ENCODE results near the gene TRHDE. TPM values are rescaled to one million over a fixed set of nuclear protein-coding genes. Genes with fewer than 3 reads are reported as not detected.

The TRHDE gene
- total and polyA plus RNA-seq, 2 of the 13 experiments (the other 11 are each of a cell fraction or from before 2014, with no cell fraction given) = not detected

DNA sequence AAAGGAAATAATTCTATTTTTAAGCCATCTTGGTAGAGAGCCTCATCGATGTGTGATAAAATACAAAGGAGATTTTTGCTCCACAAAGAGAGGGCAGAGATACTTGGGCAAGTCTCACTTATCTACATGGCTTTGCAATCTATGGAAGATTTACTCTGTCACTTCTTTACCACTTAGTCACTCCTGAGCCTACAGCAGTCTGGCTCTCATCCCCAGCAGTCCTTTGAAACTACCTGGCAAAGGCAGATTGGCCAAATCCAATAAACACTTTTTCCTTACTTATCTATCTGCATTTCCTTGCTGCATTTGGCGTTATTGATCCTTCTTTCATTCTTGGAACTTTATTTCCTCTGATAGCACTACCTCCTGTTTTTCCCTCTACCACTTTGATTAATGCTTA is 170.0 kb downstream of the TRHDE start (continued):
- TF ChIP-seq, protein P1, sequence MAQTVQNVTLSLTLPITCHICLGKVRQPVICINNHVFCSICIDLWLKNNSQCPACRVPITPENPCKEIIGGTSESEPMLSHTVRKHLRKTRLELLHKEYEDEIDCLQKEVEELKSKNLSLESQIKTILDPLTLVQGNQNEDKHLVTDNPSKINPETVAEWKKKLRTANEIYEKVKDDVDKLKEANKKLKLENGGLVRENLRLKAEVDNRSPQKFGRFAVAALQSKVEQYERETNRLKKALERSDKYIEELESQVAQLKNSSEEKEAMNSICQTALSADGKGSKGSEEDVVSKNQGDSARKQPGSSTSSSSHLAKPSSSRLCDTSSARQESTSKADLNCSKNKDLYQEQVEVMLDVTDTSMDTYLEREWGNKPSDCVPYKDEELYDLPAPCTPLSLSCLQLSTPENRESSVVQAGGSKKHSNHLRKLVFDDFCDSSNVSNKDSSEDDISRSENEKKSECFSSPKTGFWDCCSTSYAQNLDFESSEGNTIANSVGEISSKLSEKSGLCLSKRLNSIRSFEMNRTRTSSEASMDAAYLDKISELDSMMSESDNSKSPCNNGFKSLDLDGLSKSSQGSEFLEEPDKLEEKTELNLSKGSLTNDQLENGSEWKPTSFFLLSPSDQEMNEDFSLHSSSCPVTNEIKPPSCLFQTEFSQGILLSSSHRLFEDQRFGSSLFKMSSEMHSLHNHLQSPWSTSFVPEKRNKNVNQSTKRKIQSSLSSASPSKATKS (CRISPR knock-in tag; IDR thresholded peaks at IDR 0.05) = no peak
- no peak for TF ChIP-seq NFE2 (CRISPR knock-in tag; IDR thresholded peaks at IDR 0.05)
- no peak for TF ChIP-seq KAT7 (CRISPR knock-in tag; IDR thresholded peaks at IDR 0.05; ENCODE audit: borderline replicate concordance)
- no peak for TF ChIP-seq ZFYVE20 (CRISPR knock-in tag; IDR thresholded peaks at IDR 0.05; ENCODE audit: borderline replicate concordance, low read depth)

GRCh38 chr12:72444125-72444524 is 172.0 kb downstream of the TRHDE start:
- H3K27me3 ChIP-seq (ENCODE audit: control insufficient read depth in 1 of 2, insufficient read depth in 2 of 2, low read length in 2 of 2) = no peaks in the 10 kb centered on the region
- ATAC-seq = no peak
- H3K4me3 ChIP-seq (replicated peaks in 1 of 3; ENCODE audit: insufficient read depth in 1 of 3, low read depth in 2 of 3, low read length in 3 of 3) = no peak overlapping the region
- in situ Hi-C loops (cut with HindIII; ENCODE audit: extremely low pct_ligation_motif_present, low pct_unique_long_range_greater_than_20kb) = no loop called here
- DNase-seq (ENCODE audit: low spot score) = no peak
- POLR2A ChIA-PET = no interaction called here
- H3K79me2 ChIP-seq (ENCODE audit: insufficient read depth, low read length) = no peaks in the 10 kb centered on the region
- no peak for FAIRE-seq
- H3K27ac ChIP-seq (ENCODE audit: extremely low read length, insufficient read depth, low read length) = no peak overlapping the region
- H2AFZ ChIP-seq (ENCODE audit: low read length) = no peak overlapping the region
- H4K20me1 ChIP-seq (ENCODE audit: insufficient read depth, low read length) = no peaks in the 10 kb centered on the region
- no peak overlapping the region for H3K9ac ChIP-seq (ENCODE audit: insufficient read depth, low read depth, low read length)
- H3K9me3 ChIP-seq (ENCODE audit: low read length) = no peaks in the 10 kb centered on the region
- H3K4me1 ChIP-seq (ENCODE audit: insufficient read depth, low read length) = no peaks in the 10 kb centered on the region
- H3K4me2 ChIP-seq (ENCODE audit: low read depth, low read length) = no peak overlapping the region
- H3K36me3 ChIP-seq (replicated peaks in 1 of 2; ENCODE audit: control insufficient read depth in 1 of 2, insufficient read depth in 2 of 2, low read length in 2 of 2) = no peaks in the 10 kb centered on the region
- CTCF ChIA-PET (ENCODE audit: low intra/inter-chr PET ratio, low total read pairs) = no interaction called here
- no peak for TF ChIP-seq ZNF678 (CRISPR knock-in tag; IDR thresholded peaks at IDR 0.05)
- TF ChIP-seq FOXA3 (CRISPR knock-in tag; IDR thresholded peaks at IDR 0.05) = no peak
- no peak for TF ChIP-seq BCL6 (CRISPR knock-in tag; IDR thresholded peaks at IDR 0.05)
- no peak for TF ChIP-seq ZSCAN20 (CRISPR knock-in tag; IDR thresholded peaks at IDR 0.05; ENCODE audit: borderline replicate concordance)
- no peak for TF ChIP-seq MAZ (IDR thresholded peaks at IDR 0.05; ENCODE audit: borderline replicate concordance, low read depth, low read length)
- no peak for TF ChIP-seq MAZ (CRISPR knock-in tag; IDR thresholded peaks at IDR 0.05; ENCODE audit: low read depth)
- TF ChIP-seq NR3C1 (CRISPR knock-in tag; IDR thresholded peaks at IDR 0.05) = no peak
- TF ChIP-seq SIN3A (IDR thresholded peaks at IDR 0.05; ENCODE audit: borderline replicate concordance, low read depth, low read length) = no peak
- intact Hi-C loops (cut with micrococcal nuclease; ENCODE audit: unreplicated experiment) = no loop called here
- no TSS peak for BruUV-seq (replicated peaks)
